Ovary (tissue), 9 donors: ENCODE results near the gene CCDC198. TPM values are rescaled to one million over a fixed set of nuclear protein-coding genes. Genes with fewer than 3 reads are reported as not detected.

Experiments
- DNase-seq, 5 donors: peaks; one replicate each; pipeline ENCODE4 v3.0.0-alpha.2; 2019 to 2020
- H3K27ac ChIP-seq, 2 donors: fragments of 200-600 bp; one replicate each; pipeline versions ENCODE4 v1.5.1 to v1.8.0; 2019 to 2022
- H3K27me3 ChIP-seq: fragments of 200-600 bp; one replicate; pipeline ENCODE4 v1.8.0; 2022
- H3K36me3 ChIP-seq: fragments of 200-600 bp; sonication (generic); one replicate; pipeline ENCODE4 v1.5.1; 2019
- H3K4me1 ChIP-seq: one replicate; pipeline ENCODE4 v1.8.1; 2013; ENCODE audit warnings: mild to moderate bottlenecking, moderate library complexity; ENCODE audit not compliant: insufficient read depth
- H3K4me3 ChIP-seq: fragments of 200-600 bp; sonication (generic); one replicate; pipeline ENCODE4 v1.5.1; 2017
- H3K9me3 ChIP-seq, 2 donors: fragments of 200-600 bp in 1 of 2; sonication (generic) in 1 of 2; one replicate each; pipeline versions ENCODE4 v1.5.1 to v1.8.1; 2013 to 2019; ENCODE audit warnings: mild to moderate bottlenecking in 1 of 2, moderate library complexity in 1 of 2
- CTCF ChIP-seq, 3 donors: fragments of 450-650 bp in 2 of 3; fragments of 200-600 bp in 1 of 3; IDR thresholded peaks; one replicate each; pipeline versions ENCODE4 v1.5.1 to v1.8.0; 2016 to 2022; ENCODE audit warnings: antibody characterized with exemption in 3 of 3, mild to moderate bottlenecking in 1 of 3
- EP300 ChIP-seq: sonication (generic); formaldehyde crosslinking; IDR thresholded peaks from one replicate; pipeline ENCODE4 v1.6.1; 2017; ENCODE audit warnings: antibody characterized with exemption
- POLR2A ChIP-seq: fragments of 450-650 bp; IDR thresholded peaks from one replicate; pipeline ENCODE4 v1.6.1; 2017; ENCODE audit warnings: antibody characterized with exemption, mild to moderate bottlenecking, moderate library complexity
- WGBS, 3 donors: extraction: QIAGEN DNeasy Blood & Tissue Kit in 1 of 3; methylation state at CpG; one replicate each; pipeline versions ENCODE4 v1.1.5 to v1.1.7; 2013 to 2017; 5-methylcytosine and 5-hydroxymethylcytosine counted together
- intact Hi-C, 4 donors: fragments of 100-400 bp; cut with DNase I; formaldehyde crosslinking; loops; one replicate each; pipeline versions ENCODE4 v1.11.0 to v1.15.1; 2022 to 2023
- polyA plus RNA-seq, 2 donors: library from polyadenylated mRNA; stranded (reverse); fragments of 200-250 nt in 1 of 2; fragments of 350-450 nt in 1 of 2; fragmentation: Illumina TruSeq in 1 of 2; extraction: RNeasy Lipid Tissue Mini Kit (QIAGEN cat#74804) in 1 of 2; gene quantifications; one replicate each; pipeline ENCODE4 v1.2.3, GENCODE V29; 2013 to 2014
- total RNA-seq, 7 donors: library from RNA; depleted of rRNA in 2 of 7; stranded (reverse); fragments of >200 nt in 2 of 7; fragmentation: NEBNext Ultra II Directional in 3 of 7; extraction: Animal tissue kit (Norgen Biotek cat#: 25700) in 3 of 7; gene quantifications; one replicate each; pipeline versions ENCODE4 v1.1.0 to v1.2.4, GENCODE V29; 2016 to 2023
- donor health status: DM: no; HTN: no; CAD: no; lungs with moderate emphysema.
- donor health status: DM: no; HTN: no; CAD: no.
- donor health status: Bipolar disorder and iron deficiency.
- donor health status: DM: yes; HTN: yes; CAD: no.
- donor health status: DM: no; HTN: no; CAD: no.
- donor health status: DM: yes; HTN: yes; CAD: no.

Gene CCDC198
- total and polyA plus RNA-seq, 9 donors = 0.05 to 12.3 (median 1.3) TPM; not detected in 4

- no peak for DNase-seq
- Histone ChIP-seq H3K27ac (no peak overlapping the region), H3K4me3 (no peak overlapping the region), H3K9me3 (no peaks in the 10 kb centered on the region), H3K4me1 (no peaks in the 10 kb centered on the region), H3K27me3 (no peaks in the 10 kb centered on the region), H3K36me3 (no peaks in the 10 kb centered on the region)
- 83 to 93% (median 92%) methylated on average over 3 of the region's 3 CpGs for WGBS, 3 donors
- TF ChIP-seq POLR2A = no peak
- TF ChIP-seq EP300 = no peak
- intact Hi-C loops = no loop called here
Observed at GRCh38 chr14:57420986-57421385, 72.7 kb downstream of the CCDC198 start.

DNA sequence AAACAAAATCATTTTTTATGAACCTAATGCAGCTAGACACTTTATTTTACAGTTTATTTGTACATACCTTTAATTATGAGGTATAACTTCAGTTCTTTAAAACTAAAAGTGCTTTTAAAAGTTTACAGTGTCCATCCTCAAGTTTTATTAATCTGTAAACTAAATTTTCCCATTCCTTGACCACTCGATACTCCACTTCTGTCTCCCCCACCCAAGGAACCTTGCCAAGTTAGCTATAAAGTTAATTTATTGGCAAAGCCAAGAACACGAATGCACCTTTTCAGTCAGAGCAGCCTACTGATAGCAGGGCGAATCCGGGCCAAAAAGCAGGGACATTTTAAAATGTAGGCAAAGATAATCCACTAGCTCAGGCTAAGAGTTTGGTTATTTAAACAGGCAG is 73.6 kb downstream of the CCDC198 start:
- DNase-seq = no peak
- no peaks in the 10 kb centered on the region for H3K27me3 ChIP-seq
- H3K36me3 ChIP-seq = no peaks in the 10 kb centered on the region
- intact Hi-C loops = no loop called here
- TF ChIP-seq EP300 (no peak), CTCF (IDR thresholded peaks at IDR 0.05) (no peak), POLR2A (no peak)
- H3K4me1 ChIP-seq = no peaks in the 10 kb centered on the region
- no peak overlapping the region for H3K4me3 ChIP-seq
- no peaks in the 10 kb centered on the region for H3K9me3 ChIP-seq
- no peak overlapping the region for H3K27ac ChIP-seq
- WGBS, 3 donors = 14 to 18% (median 15%) methylated on average over 4 of the region's 4 CpGs

Other genes with a start within 250 kb of the CCDC198 start
- 10 to 100 TPM; 21.8 to 65.7 (median 55.1) TPM for gene EXOC5, start 225.0 kb downstream of the CCDC198 start, total RNA-seq
- gene EXOC5, start 225.0 kb downstream of the CCDC198 start, polyA plus RNA-seq = 10 to 100 TPM; 10.3 to 30.6 TPM
- 10 to 100 TPM; 12.8 to 31.0 (median 26.6) TPM for gene AP5M1, start 224.9 kb downstream of the CCDC198 start, total RNA-seq
- 10 to 100 TPM in 1 of 2 donors, 1 to 10 TPM in 1; 7.3 to 19.3 TPM for gene AP5M1, start 224.9 kb downstream of the CCDC198 start, polyA plus RNA-seq
- 10 to 100 TPM; 12.5 to 29.4 (median 20.8) TPM for gene NAA30, start 103.3 kb downstream of the CCDC198 start, total RNA-seq
- gene NAA30, start 103.3 kb downstream of the CCDC198 start, polyA plus RNA-seq = 10 to 100 TPM in 1 of 2 donors, 1 to 10 TPM in 1; 9.4 to 16.4 TPM